ENCODE results near the gene RBKS. TPM values are rescaled to one million over a fixed set of nuclear protein-coding genes. Genes with fewer than 3 reads are reported as not detected.

RBKS gene
- total and polyA plus RNA-seq, 2 of the 13 experiments (the other 11 are each of a cell fraction or from before 2014, with no cell fraction given), result 7.7 to 8.3 TPM

- no peak for TF ChIP-seq HMGXB3 (CRISPR knock-in tag; IDR thresholded peaks at IDR 0.05; ENCODE audit: borderline replicate concordance)
Observed at GRCh38 chr2:27897717-27898116, 7.5 kb upstream of the RBKS start (continued).

- peaks cover 25% of the 10 kb centered on the region for H3K79me2 ChIP-seq (ENCODE audit: insufficient read depth, low read length)
- no peaks in the 10 kb centered on the region for H4K20me1 ChIP-seq (ENCODE audit: insufficient read depth, low read length)
- no peak for ATAC-seq
- WGBS (ENCODE audit: low lambda C conversion rate), result 79% methylated on average over 3 of the region's 3 CpGs
- H3K27ac ChIP-seq (ENCODE audit: extremely low read length, insufficient read depth, low read length), result no peak overlapping the region
- H3K9me3 ChIP-seq (ENCODE audit: low read length), result no peaks in the 10 kb centered on the region
- no peak overlapping the region for H2AFZ ChIP-seq (ENCODE audit: low read length)
- no peak for DNase-seq (ENCODE audit: low spot score)
- H3K4me2 ChIP-seq (ENCODE audit: low read depth, low read length), result no peak overlapping the region
- no peak for FAIRE-seq
- no peak for TF ChIP-seq RXRA (CRISPR knock-in tag; IDR thresholded peaks at IDR 0.05)
- no peak for TF ChIP-seq SRF (IDR thresholded peaks at IDR 0.05; ENCODE audit: low read depth, low read length)
- in situ Hi-C loops (cut with HindIII; ENCODE audit: extremely low pct_ligation_motif_present, low pct_unique_long_range_greater_than_20kb) (no loop called here), intact Hi-C loops (cut with micrococcal nuclease; ENCODE audit: unreplicated experiment) (loop anchor here (5.0 to 10.0 kb wide), 3 partner anchors 34 to 168 kb away; no protein-coding TSS in a partner anchor)
- peaks cover 32% of the 10 kb centered on the region for H3K4me1 ChIP-seq (ENCODE audit: insufficient read depth, low read length)
- H3K27me3 ChIP-seq (ENCODE audit: control insufficient read depth in 1 of 2, insufficient read depth in 2 of 2, low read length in 2 of 2), result no peaks in the 10 kb centered on the region; a peak in 1 of 5 replicates
- POLR2A ChIA-PET, result no interaction called here
- H3K9ac ChIP-seq (ENCODE audit: insufficient read depth, low read depth, low read length), result no peak overlapping the region
- peaks cover 7 to 29% of the 10 kb centered on the region in 2 experiments for H3K36me3 ChIP-seq (replicated peaks in 1 of 2; ENCODE audit: control insufficient read depth in 1 of 2, insufficient read depth in 2 of 2, low read length in 2 of 2)
- H3K4me3 ChIP-seq (replicated peaks in 1 of 3; ENCODE audit: insufficient read depth in 1 of 3, low read depth in 2 of 3, low read length in 3 of 3), result no peak overlapping the region
- BruUV-seq (replicated peaks), result no TSS peak
- CTCF ChIA-PET (ENCODE audit: low intra/inter-chr PET ratio, low total read pairs), result no interaction called here
Observed at GRCh38 chr2:27893006-27893405, 2.8 kb upstream of the RBKS start.

All from HepG2 (cell line).